Brain microvascular endothelial cell (primary cell): ENCODE data around the gene DEFB125.
A peak's percentile ranks its signal among the peaks of the same experiment; 100 is the strongest.
"Not testable (repeated sequence)": the region's sequence is repeated elsewhere in the genome, so short reads cannot be mapped to it uniquely, and the experiment has no call there.

Experiments used
- DNase-seq: peaks from one replicate; pipeline ENCODE4 v3.0.0-alpha.2; 2020
- H3K27ac ChIP-seq: fragments of 250-450 bp; sonication (Bioruptor Pico); 2 replicates; pipeline ENCODE4 v1.5.1; 2020; ENCODE audit warnings: mild to moderate bottlenecking, moderate library complexity
- H3K27me3 ChIP-seq: fragments of 250-450 bp; sonication (Bioruptor Pico); replicated peaks from 2 replicates; pipeline ENCODE4 v1.5.1; 2020; ENCODE audit warnings: mild to moderate bottlenecking
- H3K36me3 ChIP-seq: fragments of 250-450 bp; sonication (Bioruptor Pico); replicated peaks from 2 replicates; pipeline ENCODE4 v1.5.1; 2020; ENCODE audit warnings: mild to moderate bottlenecking
- H3K4me3 ChIP-seq: 2 replicates; pipeline ENCODE4 v1.5.1; 2011; ENCODE audit warnings: low read depth, mild to moderate bottlenecking, control low read depth, low read length, moderate library complexity
- in situ Hi-C: cut with HindIII; loops from 2 replicates; pipeline ENCODE4 v1.10.0; 2017; ENCODE audit warnings: low sequenced_read_pairs, low pct_ligation_motif_present
- TF ChIP-seq, protein P1 (sequence below): IDR thresholded peaks from 2 replicates; pipeline ENCODE4 v1.5.1; 2011; ENCODE audit warnings: low read depth, mild to moderate bottlenecking, moderate library complexity, low read length, control low read depth, inconsistent platforms; ENCODE audit errors: missing control alignments

DEFB125 gene

GRCh38 chr20:117518-117917, 30.0 kb downstream of the DEFB125 start:
- H3K4me3 ChIP-seq, result no peak overlapping the region
- TF ChIP-seq, protein P1, sequence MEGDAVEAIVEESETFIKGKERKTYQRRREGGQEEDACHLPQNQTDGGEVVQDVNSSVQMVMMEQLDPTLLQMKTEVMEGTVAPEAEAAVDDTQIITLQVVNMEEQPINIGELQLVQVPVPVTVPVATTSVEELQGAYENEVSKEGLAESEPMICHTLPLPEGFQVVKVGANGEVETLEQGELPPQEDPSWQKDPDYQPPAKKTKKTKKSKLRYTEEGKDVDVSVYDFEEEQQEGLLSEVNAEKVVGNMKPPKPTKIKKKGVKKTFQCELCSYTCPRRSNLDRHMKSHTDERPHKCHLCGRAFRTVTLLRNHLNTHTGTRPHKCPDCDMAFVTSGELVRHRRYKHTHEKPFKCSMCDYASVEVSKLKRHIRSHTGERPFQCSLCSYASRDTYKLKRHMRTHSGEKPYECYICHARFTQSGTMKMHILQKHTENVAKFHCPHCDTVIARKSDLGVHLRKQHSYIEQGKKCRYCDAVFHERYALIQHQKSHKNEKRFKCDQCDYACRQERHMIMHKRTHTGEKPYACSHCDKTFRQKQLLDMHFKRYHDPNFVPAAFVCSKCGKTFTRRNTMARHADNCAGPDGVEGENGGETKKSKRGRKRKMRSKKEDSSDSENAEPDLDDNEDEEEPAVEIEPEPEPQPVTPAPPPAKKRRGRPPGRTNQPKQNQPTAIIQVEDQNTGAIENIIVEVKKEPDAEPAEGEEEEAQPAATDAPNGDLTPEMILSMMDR, result no peak
- no peak overlapping the region for H3K27ac ChIP-seq
- H3K36me3 ChIP-seq, result no peaks in the 10 kb centered on the region
- no peaks in the 10 kb centered on the region for H3K27me3 ChIP-seq
- DNase-seq, result no peak
- in situ Hi-C loops, result no loop called here

GRCh38 chr20:129786-130323, 42.4 kb downstream of the DEFB125 start:
- DNase-seq, H3K36me3 ChIP-seq, H3K4me3 ChIP-seq, H3K27me3 ChIP-seq, H3K27ac ChIP-seq, in situ Hi-C loops: not testable (repeated sequence)

GRCh38 chr20:137668-138490, 50.4 kb downstream of the DEFB125 start:
- Histone ChIP-seq H3K4me3 (no peak overlapping the region), H3K36me3 (no peaks in the 10 kb centered on the region), H3K27me3 (no peaks in the 10 kb centered on the region), H3K27ac (no peak overlapping the region)
- DNase-seq, result no peak
- in situ Hi-C loops, result no loop called here
- TF ChIP-seq, protein P1, result peak; percentile 29

DNA sequence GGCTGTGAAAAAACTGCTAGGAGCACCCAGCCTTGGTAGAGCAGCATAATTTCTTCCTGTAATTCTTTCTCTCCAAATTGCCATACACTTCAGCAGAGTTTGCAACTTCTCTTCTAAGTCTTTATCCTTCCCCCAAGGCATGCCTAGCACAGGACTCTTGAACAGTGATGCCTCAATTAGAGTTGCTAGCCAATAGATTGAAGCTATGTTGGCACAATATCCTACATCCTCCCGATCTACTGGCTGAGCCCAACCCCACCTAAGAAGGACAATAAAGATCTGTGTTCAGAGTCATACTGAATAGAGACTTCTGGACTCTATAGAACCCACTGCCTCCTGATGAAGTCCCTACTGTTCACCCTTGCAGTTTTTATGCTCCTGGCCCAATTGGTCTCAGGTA, 54.8 kb downstream of the DEFB125 start, which contains the start of gene DEFB126:
Gene DEFB126 (plus strand): TSS at position 301 of the 400 bp plus-strand sequence. CDS start 39 bp downstream, at position 340.
- no peak within 1 kb of the TSS for H3K4me3 ChIP-seq
- no peaks in the 10 kb centered on the region for H3K27me3 ChIP-seq
- DNase-seq, result no peak
- TF ChIP-seq, protein P1, result no peak
- in situ Hi-C loops, result no loop called here
- no peak within 1 kb of the TSS for H3K27ac ChIP-seq
- no peaks in the 10 kb centered on the region for H3K36me3 ChIP-seq

DNA sequence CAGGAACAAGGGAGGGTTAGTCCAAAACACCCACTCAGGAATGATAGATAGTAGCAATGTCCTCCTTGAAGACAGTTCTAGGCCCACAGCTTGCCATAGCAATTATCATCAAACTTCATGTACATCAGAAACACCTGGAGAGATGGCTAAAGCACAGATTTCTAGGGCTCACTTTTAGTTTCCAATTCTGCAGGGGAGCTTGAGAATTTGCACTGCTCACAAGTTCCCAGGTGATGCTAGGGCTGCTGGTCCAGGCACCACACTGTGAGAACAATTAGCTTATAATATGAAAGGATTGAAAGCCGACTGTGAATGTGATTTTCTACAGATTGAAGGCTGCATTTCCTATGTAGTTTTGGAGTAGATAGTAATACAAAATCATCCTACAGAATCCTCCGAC, 58.4 kb downstream of the DEFB125 start:
- Histone ChIP-seq H3K27ac (no peak overlapping the region), H3K36me3 (no peaks in the 10 kb centered on the region), H3K4me3 (no peak overlapping the region), H3K27me3 (no peaks in the 10 kb centered on the region)
- in situ Hi-C loops, result no loop called here
- DNase-seq, result no peak
- TF ChIP-seq, protein P1, result no peak
